ENCODE results near the gene EXTL2. TPM values are rescaled to one million over a fixed set of nuclear protein-coding genes. Genes with fewer than 3 reads are reported as not detected.
"Not testable (repeated sequence)": the region's sequence is repeated elsewhere in the genome, so short reads cannot be mapped to it uniquely, and the experiment has no call there.

The EXTL2 gene, protein sequence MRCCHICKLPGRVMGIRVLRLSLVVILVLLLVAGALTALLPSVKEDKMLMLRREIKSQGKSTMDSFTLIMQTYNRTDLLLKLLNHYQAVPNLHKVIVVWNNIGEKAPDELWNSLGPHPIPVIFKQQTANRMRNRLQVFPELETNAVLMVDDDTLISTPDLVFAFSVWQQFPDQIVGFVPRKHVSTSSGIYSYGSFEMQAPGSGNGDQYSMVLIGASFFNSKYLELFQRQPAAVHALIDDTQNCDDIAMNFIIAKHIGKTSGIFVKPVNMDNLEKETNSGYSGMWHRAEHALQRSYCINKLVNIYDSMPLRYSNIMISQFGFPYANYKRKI
- total RNA-seq (2014; rRNA removed; shearing (Covaris generic); ENCODE audit: low replicate concordance) = 4.6 and 17.0 TPM in 2 replicates

DNA sequence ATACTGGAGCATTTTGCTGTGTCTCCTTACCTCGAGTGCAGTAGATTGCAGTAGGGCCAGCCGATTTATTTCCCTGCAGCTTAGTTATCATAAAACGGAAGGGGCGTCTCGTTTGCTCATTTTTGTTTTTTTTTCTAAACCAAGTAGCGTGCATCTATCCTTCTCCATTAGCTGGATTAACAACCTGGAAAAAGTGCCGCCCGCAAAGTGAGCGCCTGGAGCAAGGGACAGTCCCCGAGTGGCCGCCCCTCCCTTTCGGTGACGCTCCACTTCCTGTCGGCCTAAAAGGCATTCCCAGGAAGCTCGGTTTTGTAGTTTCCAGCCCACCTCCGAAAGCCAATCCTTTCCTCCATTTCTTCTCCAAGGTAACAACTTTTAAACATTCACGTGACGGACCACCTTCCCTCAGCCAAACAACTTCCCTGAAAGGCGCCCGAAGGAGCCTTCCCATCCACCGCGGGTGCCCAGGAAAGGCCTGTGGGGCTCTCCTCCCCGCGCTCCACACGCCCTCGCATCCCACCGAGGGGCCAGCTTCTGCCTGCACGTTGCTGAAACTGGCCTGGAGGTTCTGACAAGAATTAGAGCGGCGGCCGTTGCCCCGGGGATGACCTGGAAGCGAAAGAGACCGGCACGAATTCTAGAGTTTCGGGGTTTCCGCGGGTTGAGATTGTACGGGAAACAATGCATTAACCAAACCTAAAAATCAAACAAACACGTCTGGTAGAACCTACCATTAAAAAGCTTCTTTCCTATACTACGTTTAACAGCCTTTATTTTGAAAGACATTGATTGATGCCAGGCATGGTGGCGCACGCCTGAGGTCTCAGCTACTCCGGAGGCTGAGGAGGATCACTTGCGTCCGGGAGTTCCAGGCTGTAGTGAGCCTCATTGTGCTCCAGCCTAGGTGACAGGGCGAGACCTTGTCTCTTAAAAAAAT is at the start of gene EXTL2:
Gene EXTL2, minus strand, starts transcription at position 240 of the 937 bp plus-strand sequence. CDS start 6,085 bp downstream, outside the sequence.
- Histone ChIP-seq H3K4me3 (ENCODE audit: low read length) (peak within 1 kb of the TSS; percentile 94), H3K9me2 (replicated peaks; ENCODE audit: insufficient read depth, low read length) (no peaks in the 10 kb centered on the region), H3K4me1 (ENCODE audit: low read length) (peaks cover 30% of the 10 kb centered on the region), H3K36me3 (ENCODE audit: insufficient read depth, low read length) (peaks cover 28% of the 10 kb centered on the region), H3K9me3 (ENCODE audit: low read length) (peaks cover 3% of the 10 kb centered on the region; the same call in 1 of the 2 replicates), H2AFZ (ENCODE audit: low read length) (peak within 1 kb of the TSS; percentile 45), H3K9ac (ENCODE audit: low read length) (peak within 1 kb of the TSS; percentile 97), H4K20me1 (ENCODE audit: insufficient read depth, low read depth, low read length) (peaks cover 7% of the 10 kb centered on the region; the same call in 1 of the 2 replicates), H3K4me2 (ENCODE audit: low read depth, low read length, poor library complexity, severe bottlenecking) (peak within 1 kb of the TSS; percentile 93), H3K79me2 (ENCODE audit: low read length) (peaks cover 61% of the 10 kb centered on the region), H3K27ac (ENCODE audit: low read length) (peak within 1 kb of the TSS; percentile 85), H3K27me3 (ENCODE audit: low read length) (no peaks in the 10 kb centered on the region)
- DNase-seq = peak; percentile 80

DNA sequence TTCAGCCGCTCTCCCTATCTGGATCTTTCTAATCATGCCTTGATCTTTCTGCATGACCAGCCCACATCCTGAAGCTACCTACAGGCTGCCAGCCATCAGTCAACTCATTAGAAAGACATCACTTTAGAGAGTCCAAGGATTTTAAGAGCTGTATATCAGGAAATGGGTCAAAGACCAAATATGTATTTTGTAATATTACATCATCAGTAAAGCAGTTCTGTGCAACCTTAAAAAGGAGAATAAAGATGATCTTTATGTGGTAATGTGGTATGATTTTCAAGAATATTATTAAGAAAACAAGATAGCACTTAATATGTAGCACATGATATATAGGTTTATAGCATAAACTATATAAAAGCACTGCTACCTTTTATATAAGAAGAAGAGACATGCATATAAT is 48.9 kb upstream of the EXTL2 start:
- H3K9me2 ChIP-seq (replicated peaks; ENCODE audit: insufficient read depth, low read length) = no peaks in the 10 kb centered on the region
- no peak overlapping the region for H3K4me3 ChIP-seq (ENCODE audit: low read length)
- H3K27me3 ChIP-seq (ENCODE audit: low read length) = no peaks in the 10 kb centered on the region
- no peak overlapping the region for H2AFZ ChIP-seq (ENCODE audit: low read length)
- no peak overlapping the region for H3K4me2 ChIP-seq (ENCODE audit: low read depth, low read length, poor library complexity, severe bottlenecking)
- no peak overlapping the region for H3K27ac ChIP-seq (ENCODE audit: low read length)
- no peak for DNase-seq
- H3K9ac ChIP-seq (ENCODE audit: low read length) = no peak overlapping the region
- H3K9me3 ChIP-seq (ENCODE audit: low read length) = no peaks in the 10 kb centered on the region
- peaks cover 31% of the 10 kb centered on the region for H3K79me2 ChIP-seq (ENCODE audit: low read length)
- peaks cover 14% of the 10 kb centered on the region for H3K36me3 ChIP-seq (ENCODE audit: insufficient read depth, low read length)
- H3K4me1 ChIP-seq (ENCODE audit: low read length) = no peaks in the 10 kb centered on the region
- no peaks in the 10 kb centered on the region for H4K20me1 ChIP-seq (ENCODE audit: insufficient read depth, low read depth, low read length)

DNA sequence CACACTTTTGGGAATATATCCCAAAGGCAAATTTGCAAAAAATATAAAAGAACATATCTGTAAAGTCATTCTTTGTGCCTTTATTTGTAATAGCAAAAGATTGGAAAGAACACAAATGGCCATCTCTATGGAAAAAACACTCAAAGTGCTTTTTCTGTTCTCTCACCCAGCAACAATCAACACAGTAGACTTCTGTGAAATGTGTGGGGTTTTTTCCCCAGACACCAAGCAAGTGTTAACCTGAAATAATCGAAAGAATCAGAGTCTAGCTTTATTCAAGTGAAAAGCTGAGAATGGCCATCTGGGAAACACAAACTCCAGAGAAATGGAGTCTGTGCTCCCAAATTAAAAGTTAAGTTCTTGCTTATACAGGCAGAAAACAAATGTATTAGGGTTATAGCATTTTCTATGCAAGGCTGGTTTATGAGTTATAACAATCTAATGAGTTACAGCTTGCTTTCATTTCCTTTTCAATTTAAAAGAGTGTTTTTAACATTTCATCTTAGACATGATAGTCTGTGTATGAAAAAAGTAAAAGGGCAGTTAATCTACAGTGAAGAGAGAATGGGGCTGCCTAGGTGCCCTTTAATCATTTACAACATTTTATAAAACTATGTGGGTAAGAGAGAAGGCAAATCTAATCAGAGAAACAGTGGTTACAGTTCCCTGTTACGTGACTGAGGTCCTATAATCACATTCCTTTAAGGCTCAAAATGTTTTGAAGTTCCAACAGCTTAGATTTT is 47.8 kb upstream of the EXTL2 start:
- Histone ChIP-seq H2AFZ (ENCODE audit: low read length) (no peak overlapping the region), H3K79me2 (ENCODE audit: low read length) (peaks cover 36% of the 10 kb centered on the region), H3K36me3 (ENCODE audit: insufficient read depth, low read length) (peaks cover 24% of the 10 kb centered on the region), H4K20me1 (ENCODE audit: insufficient read depth, low read depth, low read length) (no peaks in the 10 kb centered on the region), H3K4me2 (ENCODE audit: low read depth, low read length, poor library complexity, severe bottlenecking) (no peak overlapping the region), H3K9me2 (replicated peaks; ENCODE audit: insufficient read depth, low read length) (no peaks in the 10 kb centered on the region), H3K4me3 (ENCODE audit: low read length) (no peak overlapping the region), H3K9me3 (ENCODE audit: low read length) (no peaks in the 10 kb centered on the region), H3K9ac (ENCODE audit: low read length) (no peak overlapping the region), H3K27me3 (ENCODE audit: low read length) (no peaks in the 10 kb centered on the region), H3K27ac (ENCODE audit: low read length) (no peak overlapping the region), H3K4me1 (ENCODE audit: low read length) (no peaks in the 10 kb centered on the region)
- no peak for DNase-seq

DNA sequence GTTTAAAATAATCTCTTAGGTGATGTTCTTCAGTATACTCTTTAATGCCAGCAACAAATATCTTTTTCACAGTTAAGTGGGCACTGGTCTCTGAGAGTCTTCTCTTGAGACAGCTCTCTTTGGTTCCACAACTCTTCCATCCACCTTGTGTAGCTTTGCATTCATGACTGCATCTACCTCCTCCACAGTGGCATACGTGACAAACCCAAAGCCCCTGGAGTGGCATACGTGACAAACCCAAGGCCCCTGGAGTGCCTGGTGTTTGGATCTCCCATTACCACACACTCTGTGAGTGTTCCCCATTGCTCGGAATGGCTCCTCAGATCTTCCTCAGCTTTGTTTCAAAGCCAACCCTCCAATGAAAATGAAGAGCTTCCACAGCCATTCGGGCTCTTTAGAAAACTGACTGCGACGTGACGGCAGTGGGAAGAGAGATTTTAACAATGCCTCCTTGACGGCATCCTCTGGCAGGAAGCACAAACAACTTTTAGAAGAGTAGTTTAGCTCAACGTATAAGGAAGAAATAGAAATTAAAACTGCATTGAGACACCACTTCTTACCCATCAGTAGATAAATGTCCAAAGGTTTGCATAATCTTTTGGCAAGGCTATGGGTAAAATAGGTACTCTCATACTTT is 47.1 kb upstream of the EXTL2 start:
- no peak overlapping the region for H3K27ac ChIP-seq (ENCODE audit: low read length)
- DNase-seq = no peak

DNA sequence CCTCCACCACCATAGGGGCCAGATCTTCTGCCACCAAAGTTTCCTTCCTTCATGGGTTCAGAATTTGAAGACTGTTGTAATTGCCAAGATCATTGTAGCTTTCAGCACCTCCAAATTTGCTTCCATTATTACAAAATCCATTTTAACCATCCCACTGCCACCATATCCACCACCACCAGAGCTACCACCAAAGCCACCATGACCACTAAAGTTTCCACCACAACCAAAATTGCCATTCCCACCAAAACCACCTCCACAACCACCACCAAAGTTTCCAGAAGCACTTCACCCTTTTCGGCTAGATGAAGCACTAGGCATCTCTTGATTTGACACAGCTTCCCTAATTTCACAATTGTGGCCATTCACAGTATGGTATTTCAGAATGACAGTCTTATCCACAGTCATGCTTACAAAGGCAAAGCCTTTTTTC is 46.5 kb upstream of the EXTL2 start:
- no peak overlapping the region for H3K4me2 ChIP-seq (ENCODE audit: low read depth, low read length, poor library complexity, severe bottlenecking)
- no peak overlapping the region for H3K27ac ChIP-seq (ENCODE audit: low read length)
- DNase-seq = no peak
- peaks cover 37% of the 10 kb centered on the region for H3K36me3 ChIP-seq (ENCODE audit: insufficient read depth, low read length)
- no peak overlapping the region for H3K4me3 ChIP-seq (ENCODE audit: low read length)
- no peaks in the 10 kb centered on the region for H3K9me2 ChIP-seq (replicated peaks; ENCODE audit: insufficient read depth, low read length)
- H3K4me1 ChIP-seq (ENCODE audit: low read length) = no peaks in the 10 kb centered on the region
- no peak overlapping the region for H3K9ac ChIP-seq (ENCODE audit: low read length)
- H3K79me2 ChIP-seq (ENCODE audit: low read length) = peaks cover 38% of the 10 kb centered on the region
- H4K20me1 ChIP-seq (ENCODE audit: insufficient read depth, low read depth, low read length) = no peaks in the 10 kb centered on the region
- H3K27me3 ChIP-seq (ENCODE audit: low read length) = no peaks in the 10 kb centered on the region
- no peak overlapping the region for H2AFZ ChIP-seq (ENCODE audit: low read length)
- no peaks in the 10 kb centered on the region for H3K9me3 ChIP-seq (ENCODE audit: low read length)

More for the DNA sequence above, 47.1 kb upstream of the EXTL2 start:
- H3K4me2 ChIP-seq (ENCODE audit: low read depth, low read length, poor library complexity, severe bottlenecking) = no peak overlapping the region
- H3K36me3 ChIP-seq (ENCODE audit: insufficient read depth, low read length) = peaks cover 32% of the 10 kb centered on the region
- H3K27me3 ChIP-seq (ENCODE audit: low read length) = no peaks in the 10 kb centered on the region
- no peak overlapping the region for H3K9ac ChIP-seq (ENCODE audit: low read length)
- H2AFZ ChIP-seq (ENCODE audit: low read length) = no peak overlapping the region
- no peaks in the 10 kb centered on the region for H4K20me1 ChIP-seq (ENCODE audit: insufficient read depth, low read depth, low read length)
- H3K4me1 ChIP-seq (ENCODE audit: low read length) = no peaks in the 10 kb centered on the region
- H3K4me3 ChIP-seq (ENCODE audit: low read length) = no peak overlapping the region
- H3K9me2 ChIP-seq (replicated peaks; ENCODE audit: insufficient read depth, low read length) = no peaks in the 10 kb centered on the region
- H3K79me2 ChIP-seq (ENCODE audit: low read length) = peaks cover 37% of the 10 kb centered on the region
- H3K9me3 ChIP-seq (ENCODE audit: low read length) = no peaks in the 10 kb centered on the region

DNA sequence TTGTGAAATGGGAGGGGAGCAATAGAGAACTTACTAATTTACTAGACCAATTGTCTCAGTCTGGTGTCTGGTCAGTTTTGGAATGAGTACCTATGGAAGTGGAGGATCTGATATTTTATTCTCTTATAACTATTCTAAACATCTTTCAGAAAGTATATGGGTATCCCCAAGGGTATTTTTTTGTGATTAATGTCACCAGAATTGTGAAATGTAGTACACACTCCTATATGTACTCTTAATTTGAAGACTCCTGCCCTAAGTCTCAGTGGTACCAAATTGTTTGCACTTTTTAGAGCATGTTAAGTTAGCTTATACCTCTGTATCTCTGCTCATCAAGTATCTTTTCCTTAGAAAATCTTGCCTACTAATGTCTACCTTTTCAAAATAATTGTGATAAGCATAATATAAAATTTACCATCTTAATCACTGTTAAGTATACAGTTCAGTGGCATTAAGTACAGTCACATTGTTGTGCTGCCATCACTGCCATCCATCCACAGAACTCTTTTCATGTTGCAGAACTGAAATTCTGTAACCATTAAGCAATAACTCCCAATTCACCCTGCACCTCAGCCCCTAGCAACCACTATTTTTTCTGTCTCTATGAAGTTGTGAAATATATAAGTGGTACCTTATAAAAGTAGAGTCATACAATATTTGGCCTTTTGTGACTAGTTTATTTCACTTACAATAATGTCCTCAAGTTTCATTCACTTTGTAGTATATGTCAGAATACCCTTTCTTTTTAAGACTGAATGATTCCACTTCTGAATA is 41.7 kb upstream of the EXTL2 start:
- Histone ChIP-seq H2AFZ (ENCODE audit: low read length) (no peak overlapping the region), H3K9ac (ENCODE audit: low read length) (no peak overlapping the region), H3K79me2 (ENCODE audit: low read length) (peaks cover 57% of the 10 kb centered on the region), H3K4me2 (ENCODE audit: low read depth, low read length, poor library complexity, severe bottlenecking) (no peak overlapping the region), H3K4me1 (ENCODE audit: low read length) (no peaks in the 10 kb centered on the region), H3K9me3 (ENCODE audit: low read length) (no peaks in the 10 kb centered on the region), H3K9me2 (replicated peaks; ENCODE audit: insufficient read depth, low read length) (no peaks in the 10 kb centered on the region), H3K27me3 (ENCODE audit: low read length) (no peaks in the 10 kb centered on the region), H3K27ac (ENCODE audit: low read length) (no peak overlapping the region), H3K4me3 (ENCODE audit: low read length) (no peak overlapping the region), H3K36me3 (ENCODE audit: insufficient read depth, low read length) (peaks cover 40% of the 10 kb centered on the region), H4K20me1 (ENCODE audit: insufficient read depth, low read depth, low read length) (no peaks in the 10 kb centered on the region)
- DNase-seq = no peak

DNA sequence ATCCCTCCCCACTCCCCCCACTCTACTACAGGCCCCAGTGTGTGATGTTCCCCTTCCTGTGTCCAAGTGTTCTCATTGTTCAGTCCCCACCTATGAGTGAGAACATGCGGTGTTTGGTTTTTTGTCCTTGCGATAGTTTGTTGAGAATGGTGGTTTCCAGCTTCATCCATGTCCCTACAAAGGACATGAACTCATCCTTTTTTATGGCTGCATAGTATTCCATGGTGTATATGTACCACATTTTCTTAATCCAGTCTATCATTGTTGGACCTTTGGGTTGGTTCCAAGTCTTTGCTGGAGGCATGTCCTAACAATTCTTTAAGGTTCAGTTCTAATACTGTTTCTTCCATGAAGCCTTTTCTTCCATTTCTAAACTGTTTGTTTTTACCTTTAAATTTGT is 38.9 kb upstream of the EXTL2 start:
- not testable (repeated sequence) for H2AFZ ChIP-seq (ENCODE audit: low read length); H3K27ac ChIP-seq (ENCODE audit: low read length); H3K9me3 ChIP-seq (ENCODE audit: low read length); H3K27me3 ChIP-seq (ENCODE audit: low read length); H3K9me2 ChIP-seq (replicated peaks; ENCODE audit: insufficient read depth, low read length); H3K4me1 ChIP-seq (ENCODE audit: low read length); DNase-seq; H4K20me1 ChIP-seq (ENCODE audit: insufficient read depth, low read depth, low read length); H3K9ac ChIP-seq (ENCODE audit: low read length); H3K4me2 ChIP-seq (ENCODE audit: low read depth, low read length, poor library complexity, severe bottlenecking); H3K4me3 ChIP-seq (ENCODE audit: low read length)
- peaks cover 74% of the 10 kb centered on the region for H3K79me2 ChIP-seq (ENCODE audit: low read length)
- H3K36me3 ChIP-seq (ENCODE audit: insufficient read depth, low read length) = peaks cover 55% of the 10 kb centered on the region
